CMK (cell line): ENCODE measurements around the gene ZDHHC11.
"Not testable (repeated sequence)": the region's sequence is repeated elsewhere in the genome, so short reads cannot be mapped to it uniquely, and the experiment has no call there.

Experiments used
- DNase-seq: peaks from one replicate; pipeline ENCODE4 v3.0.0-alpha.2; 2010; ENCODE audit warnings: low read depth

ZDHHC11 gene

GRCh38 chr5:859798-860296 is 9.1 kb upstream of the ZDHHC11 start:
- no peak for DNase-seq

DNA sequence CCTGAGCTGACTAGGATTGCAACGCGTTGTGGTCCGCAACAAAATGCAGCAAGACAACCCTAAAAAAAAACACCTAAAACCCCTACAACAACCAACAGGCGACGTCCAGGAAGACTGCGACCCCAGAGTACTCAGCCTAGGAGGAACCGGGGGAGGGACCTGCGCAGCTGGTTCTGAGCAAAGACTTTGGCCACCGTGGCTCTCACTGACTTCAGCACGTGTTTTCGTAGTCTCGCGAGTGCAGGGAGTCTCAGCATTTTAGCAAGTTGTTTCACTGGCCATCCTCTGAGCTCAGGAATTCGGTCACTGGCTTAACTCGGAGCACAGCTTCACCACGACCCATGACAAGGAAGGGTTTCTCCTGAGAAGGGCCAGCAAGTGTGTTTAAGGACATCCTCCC is 8.6 kb upstream of the ZDHHC11 start:
- DNase-seq, result no peak

DNA sequence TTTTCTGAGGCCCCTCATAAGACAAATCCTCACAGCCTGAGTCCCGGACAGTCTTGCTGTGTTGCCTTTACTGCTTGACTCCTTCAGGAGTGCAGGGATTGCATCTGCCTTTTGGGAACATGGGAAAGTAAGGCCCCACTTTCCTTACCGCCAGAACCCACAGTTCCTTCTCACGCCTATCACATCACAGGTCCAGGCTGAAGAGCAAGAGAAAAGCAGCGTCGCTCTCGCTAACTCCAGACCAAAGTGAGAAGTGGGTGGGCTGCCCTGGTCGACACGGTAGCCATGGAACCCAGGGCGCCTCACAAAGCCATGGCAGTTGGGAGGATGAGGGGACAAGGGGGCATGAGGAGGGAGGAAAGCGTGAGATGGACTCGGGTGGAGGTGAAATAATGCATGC is 7.9 kb upstream of the ZDHHC11 start:
- no peak for DNase-seq

DNA sequence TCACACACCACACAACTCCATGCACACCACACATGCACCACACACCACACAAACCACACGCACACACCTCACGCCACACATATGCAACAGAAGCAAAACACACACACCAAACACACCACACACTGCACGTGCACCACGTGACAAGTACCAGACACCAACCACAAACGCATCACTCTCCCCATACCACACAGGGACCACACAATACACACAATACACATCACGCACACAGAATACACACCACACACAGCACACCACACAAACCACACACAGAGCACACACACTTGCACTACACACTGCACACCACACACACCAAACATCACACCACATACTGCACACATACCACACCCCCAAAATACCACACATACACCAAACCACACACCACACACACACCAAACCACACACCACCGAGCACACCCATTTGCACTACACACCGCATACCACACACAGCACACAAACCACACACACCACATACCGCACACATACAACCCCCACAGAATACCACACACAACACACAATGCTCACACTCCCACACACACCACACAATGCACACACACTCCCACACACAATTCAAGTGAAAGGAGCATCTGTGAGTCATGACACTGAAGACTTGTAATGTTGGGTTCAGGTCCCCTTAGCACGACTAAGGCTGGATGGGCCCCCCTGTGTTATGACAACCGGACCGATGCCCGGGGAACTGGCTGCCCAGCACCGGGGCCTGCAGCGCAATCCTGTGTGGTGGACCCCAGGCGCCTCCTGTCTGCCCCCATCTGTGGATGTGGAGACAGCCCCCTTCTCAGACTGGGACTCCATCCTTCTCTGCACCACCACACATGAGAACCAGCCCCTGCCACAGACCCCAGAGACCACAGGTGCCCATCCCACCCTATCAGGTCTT is 6.0 kb upstream of the ZDHHC11 start:
- DNase-seq, result no peak

GRCh38 chr5:855771-856530 is 5.2 kb upstream of the ZDHHC11 start:
- DNase-seq, result no peak

DNA sequence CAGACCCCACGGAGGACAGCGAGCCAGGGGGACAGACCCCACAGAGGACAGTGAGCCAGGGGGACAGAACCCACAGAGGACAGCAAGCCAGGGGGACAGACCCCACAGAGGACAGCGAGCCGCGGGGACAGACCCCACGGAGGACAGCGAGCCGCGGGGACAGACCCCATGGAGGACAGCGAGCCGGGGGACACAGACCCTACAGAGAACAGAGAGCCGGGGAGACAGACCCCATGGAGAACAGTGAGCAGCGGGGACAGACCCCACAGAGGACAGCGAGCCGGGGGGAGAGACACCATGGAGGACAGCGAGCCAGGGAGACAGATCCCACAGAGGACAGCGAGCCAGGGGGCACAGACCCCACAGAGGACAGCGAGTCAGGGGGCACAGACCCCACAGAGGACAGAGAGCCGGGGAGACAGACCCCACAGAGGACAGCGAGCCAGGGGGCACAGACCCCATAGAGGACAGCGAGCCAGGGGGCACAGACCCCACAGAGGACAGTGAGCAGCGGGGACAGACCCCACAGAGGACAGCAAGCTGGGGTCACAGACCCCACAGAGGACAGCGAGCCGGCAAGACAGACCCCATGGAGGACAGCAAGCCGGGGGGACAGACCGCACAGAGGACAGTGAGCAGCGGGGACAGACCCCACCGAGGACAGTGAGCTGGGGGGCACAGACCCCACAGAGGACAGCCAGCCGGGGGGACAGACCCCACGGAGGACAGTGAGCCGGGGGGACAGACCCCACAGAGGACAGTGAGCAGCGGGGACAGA is 4.4 kb upstream of the ZDHHC11 start:
- DNase-seq, result no peak

GRCh38 chr5:854217-854616 is 3.4 kb upstream of the ZDHHC11 start:
- no peak for DNase-seq

DNA sequence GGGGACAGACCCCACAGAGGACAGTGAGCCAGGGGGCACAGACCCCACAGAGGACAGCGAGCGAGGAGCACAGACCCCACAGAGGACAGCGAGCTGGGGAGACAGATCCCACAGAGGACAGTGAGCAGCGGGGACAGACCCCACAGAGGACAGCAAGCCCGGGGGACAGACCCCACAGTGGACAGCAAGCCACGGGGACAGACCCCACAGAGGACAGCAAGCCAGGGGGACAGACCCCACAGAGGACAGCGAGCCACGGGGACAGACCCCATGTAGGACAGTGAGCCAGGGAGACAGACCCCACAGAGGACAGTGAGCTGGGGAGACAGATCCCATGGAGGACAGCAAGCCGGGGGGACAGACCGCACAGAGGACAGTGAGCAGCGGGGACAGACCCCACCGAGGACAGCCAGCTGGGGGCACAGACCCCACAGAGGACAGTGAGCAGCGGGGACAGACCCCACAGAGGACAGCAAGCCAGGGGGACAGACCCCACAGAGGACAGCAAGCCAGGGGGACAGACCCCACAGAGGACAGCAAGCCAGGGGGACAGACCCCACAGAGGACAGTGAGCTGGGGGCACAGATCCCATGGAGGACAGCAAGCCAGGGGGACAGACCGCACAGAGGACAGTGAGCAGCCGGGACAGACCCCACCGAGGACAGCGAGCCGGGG is 2.8 kb upstream of the ZDHHC11 start:
- not testable (repeated sequence) for DNase-seq

DNA sequence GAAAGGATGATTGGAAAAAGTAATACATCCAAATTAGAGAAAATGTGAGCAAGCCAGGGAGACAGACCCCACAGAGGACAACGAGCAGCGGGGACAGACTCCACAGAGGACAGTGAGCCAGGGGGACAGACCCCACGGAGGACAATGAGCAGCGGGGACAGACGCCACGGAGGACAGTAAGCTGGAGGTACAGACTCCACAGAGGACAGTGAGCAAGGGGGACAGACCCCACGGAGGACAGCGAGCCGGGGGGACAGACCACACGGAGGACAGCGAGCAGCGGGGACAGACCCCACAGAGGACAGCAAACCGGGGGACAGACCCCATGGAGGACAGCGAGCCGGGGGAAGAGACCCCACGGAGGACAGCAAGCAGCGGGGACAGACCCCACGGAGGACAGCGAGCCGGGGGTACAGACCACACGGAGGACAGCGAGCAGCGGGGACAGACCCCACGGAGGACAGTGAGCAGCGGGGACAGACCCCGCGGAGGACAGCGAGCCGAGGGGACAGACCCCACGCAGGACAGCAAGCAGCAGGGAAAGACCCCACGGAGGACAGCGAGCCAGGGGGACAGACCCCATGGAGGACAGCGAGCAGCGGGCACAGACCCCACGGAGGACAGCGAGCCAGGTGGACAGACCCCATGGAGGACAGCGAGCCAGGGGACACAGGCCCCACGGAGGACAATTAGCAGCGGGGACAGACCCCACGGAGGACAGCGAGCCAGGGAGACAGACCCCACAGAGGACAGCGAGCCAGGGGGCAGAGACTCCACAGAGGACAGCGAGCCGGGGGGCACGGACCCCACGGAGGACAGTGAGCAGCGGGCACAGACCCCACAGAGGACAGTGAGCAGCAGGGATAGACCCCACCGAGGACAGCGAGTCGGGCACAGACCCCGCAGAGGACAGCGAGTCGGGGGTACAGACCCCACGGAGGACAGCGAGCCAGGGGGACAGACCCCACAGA is 1.9 kb upstream of the ZDHHC11 start:
- no peak for DNase-seq

DNA sequence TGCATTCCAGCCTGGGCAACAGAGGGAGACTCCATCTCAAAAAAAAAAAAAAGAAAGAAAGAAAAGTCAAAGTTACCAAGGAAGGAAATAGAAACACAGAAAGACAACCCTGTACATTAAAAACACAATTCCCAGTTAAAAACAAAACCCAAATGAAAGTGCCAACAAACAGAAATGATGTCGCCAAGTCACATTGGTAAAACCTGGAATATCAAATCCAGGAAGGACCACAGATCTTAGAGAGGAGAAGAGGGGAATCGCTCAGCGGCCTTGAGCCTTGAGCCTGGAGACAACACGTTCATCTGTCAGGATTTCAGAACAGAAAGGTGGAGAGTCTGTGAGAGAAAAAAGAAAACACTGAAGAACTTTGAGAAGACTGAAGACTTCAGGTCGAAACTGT is 1.2 kb upstream of the ZDHHC11 start:
- no peak for DNase-seq

DNA sequence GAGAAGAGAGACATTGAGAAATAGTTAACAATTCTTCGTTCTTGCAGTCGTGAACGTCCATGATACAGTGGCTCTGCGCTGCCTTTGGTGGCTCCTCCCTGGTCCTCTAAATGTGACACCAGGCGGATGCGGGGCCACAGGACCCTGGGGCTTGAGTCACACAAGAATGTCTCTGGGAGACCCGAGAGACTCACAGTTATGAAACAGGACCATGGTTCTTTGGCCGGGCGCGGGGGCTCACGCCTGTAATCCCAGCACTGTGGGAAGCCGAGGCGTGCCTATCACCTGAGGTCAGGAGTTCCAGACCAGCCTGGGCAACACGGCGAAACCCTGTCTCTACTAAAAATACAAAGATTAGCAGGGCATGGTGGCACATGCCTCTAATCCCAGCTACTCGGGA is 767 bp upstream of the ZDHHC11 start:
- DNase-seq, result no peak

DNA sequence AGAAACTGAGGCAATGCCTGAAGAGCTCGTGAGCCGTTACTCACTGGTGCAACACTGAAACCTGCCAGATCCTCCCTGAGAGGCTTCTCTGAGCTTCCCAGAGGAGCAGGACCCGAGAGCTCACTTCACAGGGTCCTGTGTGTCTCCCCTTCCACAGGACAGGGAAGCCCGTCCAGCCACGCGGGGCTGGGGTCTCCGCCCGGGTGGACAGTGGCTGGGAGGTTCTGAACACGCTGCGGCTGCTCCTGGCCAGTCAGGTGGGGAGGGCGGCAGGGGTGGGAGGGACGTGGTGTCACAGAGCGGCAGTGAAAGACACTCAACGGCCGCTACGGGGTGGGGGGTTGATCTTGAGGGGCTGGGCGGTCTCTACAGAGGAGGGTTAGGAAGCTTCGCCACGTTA is 290 bp upstream of the ZDHHC11 start:
- DNase-seq, result no peak

GRCh38 chr5:849651-850301 is 1.0 kb downstream of the ZDHHC11 start:
- no peak for DNase-seq

GRCh38 chr5:848671-849111 is 2.1 kb downstream of the ZDHHC11 start:
- no peak for DNase-seq

DNA sequence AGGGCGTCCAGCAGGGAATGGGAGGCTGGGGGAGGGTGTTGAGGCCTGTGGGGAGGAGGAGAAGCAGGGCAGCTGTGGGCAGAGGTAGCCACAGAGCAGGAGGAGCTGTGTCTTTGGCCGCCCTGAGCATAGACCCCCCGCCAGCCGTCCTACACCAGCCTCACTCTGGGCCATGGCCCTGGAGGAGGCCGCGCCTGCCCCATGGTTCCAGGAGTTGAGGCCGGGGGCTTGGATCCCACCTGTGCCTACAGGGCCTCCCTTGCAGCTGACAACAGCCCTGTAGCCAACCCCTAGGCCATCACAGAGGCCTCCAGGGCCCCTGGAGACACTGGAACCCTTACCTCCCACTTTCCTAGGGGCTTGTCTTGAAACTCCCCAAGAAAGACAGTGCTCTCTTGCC is 3.0 kb downstream of the ZDHHC11 start:
- not testable (repeated sequence) for DNase-seq

DNA sequence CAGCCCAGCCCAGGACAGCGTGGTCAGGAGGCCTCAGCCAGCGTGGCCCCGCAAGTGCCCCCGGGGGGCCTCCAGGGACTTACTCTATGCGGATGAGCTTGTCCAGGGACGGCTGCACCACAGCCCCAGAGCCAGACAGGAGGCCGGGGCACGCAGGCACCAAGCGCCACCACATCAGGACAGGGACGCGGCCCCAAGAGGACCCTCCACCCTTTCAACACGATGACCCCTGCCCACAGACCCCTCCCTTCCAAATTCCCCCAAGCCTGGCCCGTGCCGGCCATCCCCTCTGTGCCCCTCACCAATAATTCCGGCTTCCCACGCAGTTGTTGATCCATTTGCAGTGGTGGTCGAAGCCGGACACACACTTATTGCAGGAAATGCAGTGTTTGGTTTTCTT is 3.6 kb downstream of the ZDHHC11 start:
- DNase-seq, result not testable (repeated sequence)

DNA sequence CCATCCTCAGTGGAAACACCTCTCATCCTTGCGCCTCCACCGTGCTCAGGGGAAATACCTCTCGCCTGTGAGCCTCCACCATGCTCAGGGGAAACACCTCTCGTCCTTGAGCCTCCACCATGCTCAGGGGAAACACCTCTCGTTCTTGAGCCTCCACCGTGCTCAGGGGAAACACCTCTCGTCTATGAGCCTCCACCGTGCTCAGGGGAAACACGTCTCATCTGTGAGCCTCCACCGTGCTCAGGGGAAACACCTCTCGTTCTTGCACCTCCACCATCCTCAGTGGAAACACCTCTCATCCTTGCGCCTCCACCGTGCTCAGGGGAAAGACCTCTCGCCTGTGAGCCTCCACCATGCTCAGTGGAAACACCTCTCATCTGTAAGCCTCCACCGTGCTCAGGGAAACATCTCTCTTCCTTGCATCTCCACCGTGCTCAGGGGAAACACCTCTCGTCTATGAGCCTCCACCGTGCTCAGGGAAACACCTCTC is 4.1 kb downstream of the ZDHHC11 start:
- not testable (repeated sequence) for DNase-seq

GRCh38 chr5:845676-846601 is 4.8 kb downstream of the ZDHHC11 start:
- not testable (repeated sequence) for DNase-seq
